Osteoblast (primary cell): Measurements from ENCODE around the gene NRIP1. TPM values are rescaled to one million over a fixed set of nuclear protein-coding genes. Genes with fewer than 3 reads are reported as not detected.

Experiments
- DNase-seq: peaks from one replicate; pipeline ENCODE4 v3.0.0; 2011; ENCODE audit warnings: low spot score, mixed read lengths; ENCODE audit not compliant: insufficient read length; ENCODE audit errors: missing footprints
- H2AFZ ChIP-seq: 2 replicates; pipeline ENCODE4 v1.6.0; 2011; ENCODE audit warnings: mild to moderate bottlenecking, low read length
- H3K27ac ChIP-seq: 2 replicates; pipeline ENCODE4 v1.5.1; 2011; ENCODE audit warnings: mild to moderate bottlenecking, low read depth, low read length, moderate library complexity
- H3K27me3 ChIP-seq: 2 replicates; pipeline ENCODE4 v1.6.0; 2012; ENCODE audit warnings: mild to moderate bottlenecking, control low read depth, inconsistent platforms, low read length, moderate library complexity; ENCODE audit not compliant: insufficient read depth
- H3K36me3 ChIP-seq: 2 replicates; pipeline ENCODE4 v1.5.1; 2011; ENCODE audit warnings: mild to moderate bottlenecking, low read length, control low read depth, moderate library complexity; ENCODE audit not compliant: insufficient read depth
- H3K4me1 ChIP-seq: 2 replicates; pipeline ENCODE4 v1.5.1; 2011; ENCODE audit warnings: mild to moderate bottlenecking, low read length, control low read depth, moderate library complexity; ENCODE audit not compliant: insufficient read depth
- H3K4me2 ChIP-seq: 2 replicates; pipeline ENCODE4 v1.6.0; 2011; ENCODE audit warnings: mild to moderate bottlenecking, low read length; ENCODE audit not compliant: insufficient read depth
- H3K4me3 ChIP-seq: fragments of 200-600 bp; sonication (generic); 3 replicates; pipeline ENCODE4 v1.5.1; 2012; ENCODE audit warnings: mild to moderate bottlenecking, low read length, inconsistent platforms; ENCODE audit not compliant: insufficient read depth
- H3K79me2 ChIP-seq: 2 replicates; pipeline ENCODE4 v1.6.0; 2012; ENCODE audit warnings: mild to moderate bottlenecking, low read length, control low read depth, inconsistent platforms; ENCODE audit not compliant: insufficient read depth
- H3K9me3 ChIP-seq: 2 replicates; pipeline ENCODE4 v1.5.1; 2011; ENCODE audit warnings: low read depth, low read length, control low read depth
- H4K20me1 ChIP-seq: 2 replicates; pipeline ENCODE4 v1.6.0; 2012; ENCODE audit warnings: mild to moderate bottlenecking, low read length, control low read depth; ENCODE audit not compliant: insufficient read depth
- CTCF ChIP-seq: IDR thresholded peaks from 2 replicates; pipeline ENCODE4 v1.5.1; 2011; ENCODE audit warnings: mild to moderate bottlenecking, low read depth, low read length, moderate library complexity; ENCODE audit errors: extremely low read depth
- total RNA-seq: library from RNA; depleted of rRNA; stranded (reverse); fragments of >200 nt; gene quantifications from 2 replicates; pipeline ENCODE4 v1.2.3, GENCODE V29; 2012

The NRIP1 gene
- total RNA-seq, 1 donor, result 32.6 TPM

- peaks cover 12% of the 10 kb centered on the region for H4K20me1 ChIP-seq
- TF ChIP-seq CTCF, result no peak
Observed at GRCh38 chr21:15028186-15028585, 36.6 kb downstream of the NRIP1 start.

GRCh38 chr21:15027056-15027455 lies 37.7 kb downstream of the NRIP1 start:
- Histone ChIP-seq H3K4me1 (no peaks in the 10 kb centered on the region), H2AFZ (no peak overlapping the region), H4K20me1 (peaks cover 12% of the 10 kb centered on the region), H3K4me3 (no peak overlapping the region), H3K27me3 (no peaks in the 10 kb centered on the region), H3K9me3 (no peaks in the 10 kb centered on the region), H3K36me3 (no peaks in the 10 kb centered on the region), H3K4me2 (no peak overlapping the region), H3K79me2 (peaks cover 87% of the 10 kb centered on the region), H3K27ac (no peak overlapping the region)
- DNase-seq, result no peak
- TF ChIP-seq CTCF, result no peak

More at GRCh38 chr21:15028186-15028585, 36.6 kb downstream of the NRIP1 start:
- peaks cover 2% of the 10 kb centered on the region for H3K36me3 ChIP-seq
- H3K9me3 ChIP-seq, result no peaks in the 10 kb centered on the region
- no peak overlapping the region for H3K4me2 ChIP-seq
- H3K4me1 ChIP-seq, result no peaks in the 10 kb centered on the region
- DNase-seq, result no peak
- H2AFZ ChIP-seq, result no peak overlapping the region
- H3K79me2 ChIP-seq, result peaks cover 82% of the 10 kb centered on the region
- H3K4me3 ChIP-seq, result no peak overlapping the region
- no peaks in the 10 kb centered on the region for H3K27me3 ChIP-seq
- no peak overlapping the region for H3K27ac ChIP-seq

- no peak for TF ChIP-seq CTCF
- peaks cover 93% of the 10 kb centered on the region for H3K79me2 ChIP-seq
- H4K20me1 ChIP-seq, result peaks cover 12% of the 10 kb centered on the region
- no peaks in the 10 kb centered on the region for H3K4me1 ChIP-seq
- no peak for DNase-seq
- H3K27ac ChIP-seq, result no peak overlapping the region
- H2AFZ ChIP-seq, result no peak overlapping the region
- no peaks in the 10 kb centered on the region for H3K36me3 ChIP-seq
- no peak overlapping the region for H3K4me3 ChIP-seq
- H3K27me3 ChIP-seq, result no peaks in the 10 kb centered on the region
- no peak overlapping the region for H3K4me2 ChIP-seq
- no peaks in the 10 kb centered on the region for H3K9me3 ChIP-seq
Observed at GRCh38 chr21:15026370-15026769, 38.4 kb downstream of the NRIP1 start.

GRCh38 chr21:15023776-15024175 lies 41.0 kb downstream of the NRIP1 start:
- Histone ChIP-seq H3K27ac (no peak overlapping the region), H3K4me3 (no peak overlapping the region), H2AFZ (no peak overlapping the region), H3K27me3 (no peaks in the 10 kb centered on the region), H3K4me1 (no peaks in the 10 kb centered on the region), H3K4me2 (no peak overlapping the region), H3K79me2 (peaks cover 97% of the 10 kb centered on the region), H3K9me3 (no peaks in the 10 kb centered on the region), H3K36me3 (no peaks in the 10 kb centered on the region), H4K20me1 (peaks cover 12% of the 10 kb centered on the region)
- no peak for DNase-seq
- no peak for TF ChIP-seq CTCF
